ENCODE data around the gene FBXL20. TPM values are rescaled to one million over a fixed set of nuclear protein-coding genes. Genes with fewer than 3 reads are reported as not detected.

FBXL20 gene
- total and polyA plus RNA-seq, 2 of the 8 experiments (the other 6 are each of a cell fraction or from before 2014, with no cell fraction given): 5.5 to 11.0 TPM

GRCh38 chr17:39231091-39231561 is 170.3 kb downstream of the FBXL20 start:
- Histone ChIP-seq H4K5ac (ENCODE audit: insufficient read length, low read depth, low read length) (no peak overlapping the region), H3K4me3 (ENCODE audit: extremely low read depth in 1 of 4, insufficient read depth in 2 of 4, low read depth in 3 of 4, low read length in 4 of 4) (peak overlapping the region in 1 of 4 experiments; percentile 53; a peak in 1 of 8 replicates), H2BK12ac (ENCODE audit: low read depth, low read length) (no peak overlapping the region), H3K4me1 (replicated peaks in 1 of 4; ENCODE audit: control insufficient read depth in 3 of 4, insufficient read depth in 4 of 4, low read length in 3 of 4) (peaks cover 0 to 16% (median 7%) of the 10 kb centered on the region in 4 experiments; a peak in 5 of 7 replicates), H2BK120ac (replicated peaks; ENCODE audit: low read depth, low read length) (no peak overlapping the region), H2BK5ac (ENCODE audit: low read depth, low read length) (no peak overlapping the region), H3K4ac (replicated peaks; ENCODE audit: insufficient read length, low read depth, low read length) (no peak overlapping the region), H3K9me3 (ENCODE audit: insufficient read depth in 2 of 2, low read depth in 1 of 2, low read length in 1 of 2) (no peaks in the 10 kb centered on the region), H3K23me2 (ENCODE audit: low read depth, low read length) (peaks cover 2% of the 10 kb centered on the region; the same call in 1 of the 2 replicates), H4K91ac (replicated peaks; ENCODE audit: insufficient read length, low read length) (no peak overlapping the region), H4K20me1 (replicated peaks in 1 of 2; ENCODE audit: control insufficient read depth in 1 of 2, insufficient read depth in 2 of 2, low read length in 2 of 2) (no peaks in the 10 kb centered on the region), H3K9ac (replicated peaks in 1 of 4; ENCODE audit: extremely low read depth in 1 of 4, low read depth in 3 of 4, low read length in 3 of 4) (no peak overlapping the region), H3K14ac (ENCODE audit: insufficient read length) (no peak overlapping the region), H4K8ac (ENCODE audit: extremely low read depth, insufficient read depth, low read length) (no peak overlapping the region), H3K4me2 (ENCODE audit: insufficient read depth in 1 of 2, low read depth in 2 of 2, low read length in 2 of 2) (peak overlapping the region; percentile 20 to 94; a peak in 1 of 4 replicates), H3K79me2 (ENCODE audit: control insufficient read depth in 1 of 2, insufficient read depth in 2 of 2, low read length in 2 of 2) (no peaks in the 10 kb centered on the region), H3K56ac (replicated peaks; ENCODE audit: insufficient read length, low read depth, low read length) (no peak overlapping the region), H3K27ac (ENCODE audit: low read depth, low read length) (no peak overlapping the region), H2BK15ac (ENCODE audit: low read length) (no peak overlapping the region), H3K36me3 (ENCODE audit: control insufficient read depth in 2 of 4, insufficient read depth in 4 of 4, low read length in 3 of 4) (no peaks in the 10 kb centered on the region), H2BK20ac (ENCODE audit: low read length) (no peak overlapping the region), H2AFZ (ENCODE audit: low read length) (no peak overlapping the region), H2AK5ac (ENCODE audit: low read depth, low read length) (no peak overlapping the region), H3K79me1 (ENCODE audit: low read depth, low read length) (no peaks in the 10 kb centered on the region), H3K23ac (ENCODE audit: insufficient read length) (no peak overlapping the region), H3K27me3 (replicated peaks in 1 of 4; ENCODE audit: control insufficient read depth in 3 of 4, extremely low read depth in 1 of 4, insufficient read depth in 3 of 4, low read length in 3 of 4) (peaks cover 0 to 2% (median 0%) of the 10 kb centered on the region in 4 experiments; a peak in 1 of 7 replicates), H3K18ac (ENCODE audit: extremely low read depth, low read length) (no peak overlapping the region)
- WGBS, 2 experiments (ENCODE audit: extremely low coverage in 1 of 2, insufficient coverage in 1 of 2, insufficient read length in 1 of 2, insufficient replicate concordance in 2 of 2, low coverage in 1 of 2, low lambda C conversion rate in 2 of 2, missing lambda C conversion rate in 1 of 2): 78% methylated on average over 9 of the region's 10 CpGs; no CpG with 5 or more reads in 1 of the 2 experiments
- no peak for FAIRE-seq
- ChIA-PET POLR2A (ENCODE audit: partially characterized antibody) (interaction anchor here (1.5 to 4.2 kb wide), 4 partner anchors 22 to 31 kb away, joined by 3 to 29 read pairs (median 20); partner anchors contain the start of gene RPL19), CTCF (ENCODE audit: partially characterized antibody) (interaction anchor here (0.6 to 21.2 kb wide), 11 partner anchors 18 to 1755 kb away, joined by 3 to 982 read pairs (median 5); partner anchors contain the start of gene RPL19)
- TF ChIP-seq ATF3 (IDR thresholded peaks at IDR 0.05; ENCODE audit: insufficient read depth, low read depth, low read length) (no peak), SIX5 (IDR thresholded peaks at IDR 0.05; ENCODE audit: low read depth, low read length) (no peak), MAFK (IDR thresholded peaks at IDR 0.05; ENCODE audit: low read depth, low read length) (no peak), MAX (IDR thresholded peaks at IDR 0.05) (no peak), EGR1 (IDR thresholded peaks at IDR 0.05; ENCODE audit: borderline replicate concordance, low read depth, low read length) (no peak), HDAC6 (IDR thresholded peaks at IDR 0.05; ENCODE audit: low read depth, low read length) (no peak), CBX5 (IDR thresholded peaks at IDR 0.05; ENCODE audit: low read depth, low read length) (no peak), JUN (IDR thresholded peaks at IDR 0.05; ENCODE audit: low read depth, low read length) (no peak), POLR2A (IDR thresholded peaks at IDR 0.05; ENCODE audit: control extremely low read depth in 1 of 2, low read depth in 2 of 2, low read length in 2 of 2) (no peak), TEAD4 (IDR thresholded peaks at IDR 0.05; ENCODE audit: low read depth, low read length) (no peak), CEBPB (IDR thresholded peaks at IDR 0.05; ENCODE audit: low read depth, low read length) (no peak), BACH1 (IDR thresholded peaks at IDR 0.05; ENCODE audit: low read length) (no peak), ZNF274 (IDR thresholded peaks at IDR 0.05; ENCODE audit: borderline replicate concordance, extremely low read depth, low read length) (no peak), FOSL1 (IDR thresholded peaks at IDR 0.05; ENCODE audit: insufficient read depth, low read depth, low read length) (no peak), TAF1 (IDR thresholded peaks at IDR 0.05; ENCODE audit: low read depth, low read length) (no peak)
- no peak for DNase-seq (ENCODE audit: low read depth in 1 of 2, low spot score in 2 of 2)

Measured in H1 (cell line).